ENCODE results near the gene ADAM12.

- no peak for TF ChIP-seq ZNF274 (IDR thresholded peaks at IDR 0.05; ENCODE audit: low read depth, low read length)
- no peak for TF ChIP-seq YY1 (IDR thresholded peaks at IDR 0.05; ENCODE audit: insufficient read depth, insufficient read length)
- no peak for TF ChIP-seq SUZ12 (IDR thresholded peaks at IDR 0.05; ENCODE audit: extremely low read depth, insufficient read depth, insufficient read length)
These were observed 306.3 kb downstream of the ADAM12 start for GRCh38 chr10:126081841-126082466.

Data from NT2/D1 (cell line).